B cell (primary cell): ENCODE measurements around the gene PDIA2. TPM values are rescaled to one million over a fixed set of nuclear protein-coding genes. Genes with fewer than 3 reads are reported as not detected.
"Not testable (repeated sequence)": the region's sequence is repeated elsewhere in the genome, so short reads cannot be mapped to it uniquely, and the experiment has no call there.

Experiments used
- ATAC-seq: fragments of 200-7000 bp; cut with Tn5 transposase; one replicate; pipeline ENCODE4 v1.10.0; 2021; ENCODE audit warnings: low read depth, mild to moderate bottlenecking, moderate number of reproducible peaks, moderate library complexity
- CTCF ChIA-PET: fragments of 350-600 bp; sonication (Branson Sonifier 250); formaldehyde crosslinking; loops from one replicate; lab custom pipeline; 2021; ENCODE audit warnings: antibody characterized with exemption, inconsistent platforms; lab: Charles Lee
- POLR2A ChIA-PET: fragments of 350-600 bp; sonication (Branson Sonifier 250); formaldehyde crosslinking; loops from one replicate; lab custom pipeline; 2021; ENCODE audit warnings: antibody characterized with exemption; lab: Charles Lee
- DNase-seq: peaks from one replicate; pipeline ENCODE4 v3.0.0; 2013
- H2AFZ ChIP-seq: 2 replicates; pipeline ENCODE4 v1.6.1; 2012; ENCODE audit warnings: mild to moderate bottlenecking, low read depth, low read length; ENCODE audit not compliant: insufficient read depth, poor library complexity, severe bottlenecking
- H3K27ac ChIP-seq, 2 donors: 1 replicate in 1 of 2; 2 replicates in 1 of 2; pipeline ENCODE4 v1.5.1; 2012 to 2013; ENCODE audit warnings: low read length in 2 of 2, mild to moderate bottlenecking in 2 of 2, moderate library complexity in 1 of 2
- H3K27me3 ChIP-seq, 4 experiments: fragments of 200-600 bp in 1 of 4; sonication (generic) in 1 of 4; replicated peaks in 1 of 4; 1 replicate in 2 of 4; 2 replicates in 2 of 4; pipeline versions ENCODE4 v1.6.1 to v1.7.0; 2013 to 2016; ENCODE audit warnings: low read length in 3 of 4, mild to moderate bottlenecking in 2 of 4, mixed read lengths in 1 of 4, moderate library complexity in 1 of 4; ENCODE audit not compliant: insufficient read depth in 4 of 4, control insufficient read depth in 3 of 4; ENCODE audit errors: control extremely low read depth in 1 of 4
- H3K36me3 ChIP-seq, 2 experiments: replicated peaks in 1 of 2; 1 replicate in 1 of 2; 2 replicates in 1 of 2; pipeline versions ENCODE4 v1.6.1 to v1.7.1; 2013; ENCODE audit warnings: low read length in 1 of 2; ENCODE audit not compliant: insufficient read depth in 2 of 2, control insufficient read depth in 1 of 2; ENCODE audit errors: control extremely low read depth in 1 of 2, extremely low read depth in 1 of 2
- H3K4me1 ChIP-seq, 2 donors: fragments of 200-600 bp in 1 of 2; sonication (generic) in 1 of 2; 1 replicate in 1 of 2; 2 replicates in 1 of 2; pipeline versions ENCODE4 v1.5.1 to v1.6.1; 2013 to 2017; ENCODE audit warnings: low read length in 2 of 2; ENCODE audit not compliant: control insufficient read depth in 2 of 2, insufficient read depth in 2 of 2
- H3K4me2 ChIP-seq: replicated peaks from 2 replicates; pipeline ENCODE3; 2012; ENCODE audit warnings: mild to moderate bottlenecking, low read depth, low read length; ENCODE audit not compliant: poor library complexity, severe bottlenecking
- H3K4me3 ChIP-seq, 5 experiments: fragments of 200-600 bp in 1 of 5; sonication (generic) in 1 of 5; 1 replicate in 3 of 5; 2 replicates in 2 of 5; pipeline versions ENCODE4 v1.5.1 to v1.7.0; 2011 to 2016; ENCODE audit warnings: low read length in 4 of 5, mild to moderate bottlenecking in 4 of 5, low read depth in 2 of 5, control low read depth in 1 of 5, moderate library complexity in 1 of 5; ENCODE audit not compliant: insufficient read depth in 1 of 5; ENCODE audit errors: control extremely low read depth in 1 of 5, extremely low read depth in 1 of 5
- H3K79me2 ChIP-seq: fragments of 200-600 bp; sonication (generic); one replicate; pipeline ENCODE4 v1.6.0; 2016; ENCODE audit warnings: low read length; ENCODE audit not compliant: control insufficient read depth, insufficient read depth
- H3K9ac ChIP-seq: fragments of 200-600 bp; sonication (generic); 2 replicates; pipeline ENCODE4 v1.6.1; 2017; ENCODE audit warnings: mild to moderate bottlenecking, low read length, moderate library complexity
- H3K9me3 ChIP-seq, 3 donors: one replicate each; pipeline versions ENCODE4 v1.6.1 to v1.7.1; 2013; ENCODE audit warnings: low read length in 2 of 3; ENCODE audit not compliant: control insufficient read depth in 2 of 3, insufficient read depth in 1 of 3; ENCODE audit errors: control extremely low read depth in 1 of 3
- H4K20me1 ChIP-seq: 2 replicates; pipeline ENCODE4 v1.6.0; 2012; ENCODE audit warnings: mild to moderate bottlenecking, low read length; ENCODE audit not compliant: insufficient read depth, control insufficient read depth, poor library complexity, severe bottlenecking
- H3K27ac Mint-ChIP-seq: one replicate; pipeline ENCODE4 v1.8.0; 2021; ENCODE audit warnings: mixed read lengths
- H3K27me3 Mint-ChIP-seq: one replicate; pipeline ENCODE4 v1.8.0; 2021; ENCODE audit warnings: mixed read lengths
- H3K4me1 Mint-ChIP-seq: one replicate; pipeline ENCODE4 v1.8.0; 2021; ENCODE audit warnings: mixed read lengths
- H3K4me3 Mint-ChIP-seq: one replicate; pipeline ENCODE4 v1.8.0; 2021; ENCODE audit warnings: mixed read lengths
- H3K9me3 Mint-ChIP-seq: one replicate; pipeline ENCODE4 v1.8.0; 2022; ENCODE audit warnings: mixed read lengths; ENCODE audit not compliant: insufficient read depth
- EZH2 ChIP-seq: IDR thresholded peaks from 2 replicates; pipeline ENCODE4 v1.6.1; 2012; ENCODE audit warnings: borderline replicate concordance, low read depth, mild to moderate bottlenecking, moderate library complexity, low read length; ENCODE audit not compliant: insufficient read depth, poor library complexity, severe bottlenecking
- WGBS: methylation state at CpG from one replicate; pipeline ENCODE4 v1.1.5; 2013; ENCODE audit warnings: missing lambda C conversion rate; ENCODE audit not compliant: insufficient coverage; 5-methylcytosine and 5-hydroxymethylcytosine counted together
- intact Hi-C: fragments of 100-400 bp; cut with micrococcal nuclease; formaldehyde crosslinking; loops from one replicate; pipeline ENCODE4 v1.10.0; 2022
- polyA plus RNA-seq: library from polyadenylated mRNA; depleted of rRNA; stranded (reverse); fragments of >200 nt; gene quantifications from 2 replicates; pipeline ENCODE4 v1.2.3, GENCODE V29; 2012
- total RNA-seq, 2 donors: library from RNA; stranded (reverse); fragments of 120-200 nt in 1 of 2; gene quantifications; 1 replicate in 1 of 2; 2 replicates in 1 of 2; pipeline versions ENCODE4 v1.2.3 to v1.2.4, GENCODE V29; 2013 to 2022
- TF ChIP-seq, protein P1 (sequence below): fragments of 200-600 bp; IDR thresholded peaks from one replicate; pipeline ENCODE4 v1.8.0; 2022; ENCODE audit warnings: antibody characterized with exemption, mild to moderate bottlenecking

Gene PDIA2
- total and polyA plus RNA-seq, 2 donors (not counting 1 experiment from before 2014, with no cell fraction given): 0.06 TPM; not detected in 1

DNA sequence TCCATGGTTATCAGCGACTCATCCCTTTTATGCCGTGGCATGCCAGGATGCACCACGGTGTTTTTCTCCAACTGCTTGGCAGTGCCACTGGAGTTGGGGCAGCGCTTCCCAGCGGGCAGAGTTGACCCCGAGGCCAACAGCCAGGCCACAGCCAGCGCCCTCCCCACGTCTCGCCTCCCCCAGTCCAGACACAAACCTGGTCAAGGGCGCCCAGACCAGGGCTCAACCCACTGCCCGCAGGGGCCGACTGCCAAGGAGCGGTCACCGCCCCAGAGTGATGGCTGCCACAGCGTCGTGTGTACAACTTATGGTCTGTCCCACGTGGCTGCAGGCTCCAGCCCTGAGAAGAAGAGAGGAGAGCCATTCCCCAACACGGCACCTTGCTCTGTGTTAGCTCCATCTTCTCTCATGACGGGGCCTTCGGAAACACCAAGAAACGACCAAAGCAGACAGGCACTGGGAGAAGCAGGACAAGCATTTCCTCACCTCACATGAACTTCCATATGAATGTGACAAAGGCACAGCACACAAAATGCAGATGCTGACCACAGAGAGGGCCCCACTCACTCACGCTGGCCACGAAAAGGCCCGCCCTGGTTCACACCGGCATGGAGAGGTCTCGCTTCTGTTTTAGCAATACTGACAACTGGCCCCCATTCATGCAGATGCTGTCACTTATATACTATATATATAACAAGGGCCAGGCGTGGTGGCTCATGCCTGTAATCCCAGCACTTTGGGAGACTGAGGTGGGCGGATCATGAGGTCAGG is 42.6 kb downstream of the PDIA2 start:
- Histone ChIP-seq H3K9me3 (no peaks in the 10 kb centered on the region), H3K4me3 (peak overlapping the region in 4 of 5 experiments; percentile 33 to 58 (median 41)), H3K27ac (peak overlapping the region; percentile 59 to 65), H3K79me2 (peaks cover 63% of the 10 kb centered on the region), H2AFZ (no peak overlapping the region), H3K9ac (peak overlapping the region; percentile 54), H3K36me3 (peaks cover 0 to 2% of the 10 kb centered on the region in 2 experiments), H3K27me3 (no peaks in the 10 kb centered on the region), H3K4me1 (peaks cover 22 to 34% of the 10 kb centered on the region in 2 donors), H4K20me1 (peaks cover 78% of the 10 kb centered on the region), H3K4me2 (peak overlapping the region; percentile 84)
- intact Hi-C loops: no loop called here
- TF ChIP-seq, protein P1, sequence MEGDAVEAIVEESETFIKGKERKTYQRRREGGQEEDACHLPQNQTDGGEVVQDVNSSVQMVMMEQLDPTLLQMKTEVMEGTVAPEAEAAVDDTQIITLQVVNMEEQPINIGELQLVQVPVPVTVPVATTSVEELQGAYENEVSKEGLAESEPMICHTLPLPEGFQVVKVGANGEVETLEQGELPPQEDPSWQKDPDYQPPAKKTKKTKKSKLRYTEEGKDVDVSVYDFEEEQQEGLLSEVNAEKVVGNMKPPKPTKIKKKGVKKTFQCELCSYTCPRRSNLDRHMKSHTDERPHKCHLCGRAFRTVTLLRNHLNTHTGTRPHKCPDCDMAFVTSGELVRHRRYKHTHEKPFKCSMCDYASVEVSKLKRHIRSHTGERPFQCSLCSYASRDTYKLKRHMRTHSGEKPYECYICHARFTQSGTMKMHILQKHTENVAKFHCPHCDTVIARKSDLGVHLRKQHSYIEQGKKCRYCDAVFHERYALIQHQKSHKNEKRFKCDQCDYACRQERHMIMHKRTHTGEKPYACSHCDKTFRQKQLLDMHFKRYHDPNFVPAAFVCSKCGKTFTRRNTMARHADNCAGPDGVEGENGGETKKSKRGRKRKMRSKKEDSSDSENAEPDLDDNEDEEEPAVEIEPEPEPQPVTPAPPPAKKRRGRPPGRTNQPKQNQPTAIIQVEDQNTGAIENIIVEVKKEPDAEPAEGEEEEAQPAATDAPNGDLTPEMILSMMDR: no peak
- no peak for TF ChIP-seq EZH2
- Mint-ChIP-seq H3K27ac (peak overlapping the region; percentile 61), H3K9me3 (no peaks in the 10 kb centered on the region), H3K27me3 (no peaks in the 10 kb centered on the region), H3K4me1 (peaks cover 42% of the 10 kb centered on the region), H3K4me3 (peak overlapping the region; percentile 81)
- ATAC-seq (no peak), DNase-seq (no peak)
- 67% methylated on average over 25 of the region's 28 CpGs for WGBS
- ChIA-PET CTCF (no interaction called here), POLR2A (no interaction called here)

DNA sequence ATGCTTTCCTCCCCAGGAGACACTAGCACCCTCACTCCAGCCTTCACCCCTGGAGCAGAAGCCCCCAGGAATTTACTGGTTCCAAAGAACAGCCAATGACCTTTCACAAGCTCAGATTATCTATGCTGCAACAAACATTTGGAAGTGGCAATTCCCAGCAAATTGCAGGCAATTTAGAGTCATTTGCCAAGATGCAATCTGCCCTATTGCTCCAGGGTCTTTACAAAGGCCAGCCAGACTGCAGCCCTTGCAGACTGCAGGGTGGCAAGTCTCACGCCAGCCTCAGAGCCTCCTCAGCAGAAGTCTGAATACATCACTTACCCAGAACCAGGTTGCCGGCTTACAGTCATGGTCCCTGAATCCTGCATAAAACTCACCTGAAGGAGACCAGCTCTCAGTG is 47.8 kb downstream of the PDIA2 start:
- ChIA-PET CTCF (no interaction called here), POLR2A (no interaction called here)
- peaks cover 5 to 13% of the 10 kb centered on the region in 2 donors for H3K4me1 ChIP-seq
- H3K4me2 ChIP-seq: no peak overlapping the region
- no peak overlapping the region for H3K9ac ChIP-seq
- H3K4me3 ChIP-seq: no peak overlapping the region
- no peaks in the 10 kb centered on the region for H3K9me3 Mint-ChIP-seq
- no peak overlapping the region for H2AFZ ChIP-seq
- H4K20me1 ChIP-seq: peaks cover 80% of the 10 kb centered on the region
- no peaks in the 10 kb centered on the region for H3K27me3 ChIP-seq
- WGBS: 100% methylated on average over 2 of the region's 2 CpGs
- intact Hi-C loops: no loop called here
- H3K79me2 ChIP-seq: peaks cover 89% of the 10 kb centered on the region
- H3K27me3 Mint-ChIP-seq: no peaks in the 10 kb centered on the region
- no peak for TF ChIP-seq EZH2
- TF ChIP-seq, protein P1: no peak
- ATAC-seq: no peak
- no peaks in the 10 kb centered on the region for H3K36me3 ChIP-seq
- H3K27ac ChIP-seq: no peak overlapping the region
- H3K9me3 ChIP-seq: no peaks in the 10 kb centered on the region
- no peak overlapping the region for H3K4me3 Mint-ChIP-seq
- DNase-seq: no peak
- H3K4me1 Mint-ChIP-seq: peaks cover 38% of the 10 kb centered on the region
- H3K27ac Mint-ChIP-seq: no peak overlapping the region

DNA sequence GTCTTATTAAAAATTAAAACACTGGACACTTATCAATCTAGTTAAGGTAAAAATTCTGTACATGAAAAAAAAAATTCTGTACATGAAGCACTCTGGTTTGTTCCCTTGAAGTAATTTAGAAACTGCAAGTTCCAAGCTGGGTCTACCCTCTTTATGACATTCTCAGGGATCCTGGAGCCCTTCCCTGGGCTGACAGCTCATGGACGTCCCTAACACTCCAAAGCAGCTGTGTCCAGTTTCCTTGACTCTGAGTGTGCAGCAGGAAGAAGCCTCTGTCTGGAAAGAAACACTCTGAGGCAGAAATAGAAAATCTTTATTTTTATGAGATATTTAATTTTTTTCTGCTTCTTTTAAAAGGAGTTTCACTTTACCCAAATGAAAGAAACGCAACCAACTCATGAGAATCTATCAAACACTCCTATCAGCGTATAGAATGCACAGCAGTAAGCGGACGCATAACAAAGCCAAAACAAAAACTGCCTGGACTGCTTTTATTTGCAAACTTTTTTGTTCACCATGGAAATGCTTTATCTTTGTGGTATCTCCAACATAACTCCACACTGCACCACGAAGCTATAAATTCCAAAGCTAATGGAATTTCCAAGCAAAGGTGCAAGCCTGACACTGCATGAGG is 48.3 kb downstream of the PDIA2 start:
- DNase-seq, H3K27me3 Mint-ChIP-seq, H3K27ac ChIP-seq, H3K27me3 ChIP-seq, H3K9me3 ChIP-seq, H3K4me2 ChIP-seq, POLR2A ChIA-PET, H3K36me3 ChIP-seq, intact Hi-C loops, H2AFZ ChIP-seq, H3K4me3 ChIP-seq, H3K27ac Mint-ChIP-seq, ATAC-seq, CTCF ChIA-PET, H3K4me3 Mint-ChIP-seq, H3K9ac ChIP-seq, H3K9me3 Mint-ChIP-seq: not testable (repeated sequence)
- WGBS: 100% methylated on average over 1 of the region's 6 CpGs
- Histone ChIP-seq H3K4me1 (peaks cover 6 to 13% of the 10 kb centered on the region in 2 donors), H3K79me2 (peaks cover 91% of the 10 kb centered on the region), H4K20me1 (peaks cover 84% of the 10 kb centered on the region)
- H3K4me1 Mint-ChIP-seq: peaks cover 42% of the 10 kb centered on the region
